ENCODE data around the gene SPINK8.

Gene SPINK8

DNA sequence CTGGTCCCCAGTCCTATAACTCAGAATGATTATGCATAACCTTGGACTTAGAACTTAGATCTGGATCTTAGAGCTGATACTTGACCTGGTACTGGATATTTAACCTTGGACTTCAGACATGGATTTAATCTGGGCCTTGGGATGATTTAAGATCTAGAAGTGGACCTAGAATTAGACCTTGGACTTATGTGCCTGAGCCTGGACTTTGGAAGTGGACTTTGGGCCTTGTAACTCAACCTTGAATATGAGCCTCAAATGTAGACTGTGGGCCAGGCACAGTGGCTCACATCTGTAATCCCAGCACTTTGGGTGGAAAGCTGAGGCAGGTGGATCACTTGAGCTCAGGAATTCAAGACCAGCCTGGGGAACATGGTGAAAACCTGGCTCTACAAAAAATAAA lies 46.4 kb downstream of the SPINK8 start:
- Histone ChIP-seq H3K9me3 (ENCODE audit: control insufficient read depth, insufficient read depth, low read depth, low read length) (no peaks in the 10 kb centered on the region), H3K4me3 (ENCODE audit: low read depth, low read length) (no peak overlapping the region), H3K4me1 (ENCODE audit: control insufficient read depth, insufficient read depth, low read length) (no peaks in the 10 kb centered on the region), H3K27ac (ENCODE audit: extremely low read depth, low read depth, low read length) (no peak overlapping the region), H3K36me3 (ENCODE audit: control insufficient read depth in 2 of 2, insufficient read depth in 1 of 2, low read length in 2 of 2) (peaks cover 0 to 10% of the 10 kb centered on the region in 2 experiments; a peak in 1 of 3 replicates)
- TF ChIP-seq SCRT1 (tag by site-specific recombination; IDR thresholded peaks at IDR 0.05; ENCODE audit: borderline replicate concordance) (no peak), ZNF658 (tag by site-specific recombination; IDR thresholded peaks at IDR 0.05) (no peak), ZNF292 (tag by site-specific recombination; IDR thresholded peaks at IDR 0.05; ENCODE audit: borderline replicate concordance, low read depth) (no peak), ZSCAN16 (tag by site-specific recombination; IDR thresholded peaks at IDR 0.05) (no peak)
- CTCF ChIA-PET = interaction anchor here (0.6 to 1.7 kb wide), 2 partner anchors 93 to 187 kb away, joined by 3 to 5 read pairs; no protein-coding TSS in a partner anchor
- POLR2A ChIA-PET = no interaction called here

DNA sequence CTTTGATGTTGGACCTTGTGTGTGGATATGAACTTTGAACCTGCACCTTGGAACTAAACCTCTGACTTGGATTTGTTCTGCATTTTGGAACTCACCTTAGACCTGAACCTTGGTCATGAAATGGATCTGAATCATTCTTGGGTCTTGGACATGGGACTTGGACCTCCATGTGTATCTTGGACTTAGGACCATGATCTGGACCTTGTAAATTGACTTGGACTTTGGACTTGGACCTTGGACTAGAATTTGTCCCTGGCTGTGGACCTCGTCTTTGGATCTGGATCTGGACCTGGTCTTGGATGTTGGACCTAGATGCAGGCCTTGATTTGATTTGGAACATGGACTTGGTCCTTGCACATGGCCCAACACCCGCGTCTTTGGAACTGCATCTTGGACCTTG lies 47.2 kb downstream of the SPINK8 start:
- H3K27ac ChIP-seq (ENCODE audit: extremely low read depth, low read depth, low read length) = no peak overlapping the region
- no peak overlapping the region for H3K4me3 ChIP-seq (ENCODE audit: low read depth, low read length)
- H3K4me1 ChIP-seq (ENCODE audit: control insufficient read depth, insufficient read depth, low read length) = no peaks in the 10 kb centered on the region
- POLR2A ChIA-PET = no interaction called here
- H3K9me3 ChIP-seq (ENCODE audit: control insufficient read depth, insufficient read depth, low read depth, low read length) = no peaks in the 10 kb centered on the region
- TF ChIP-seq ZNF398 (tag by site-specific recombination; IDR thresholded peaks at IDR 0.05) (no peak), ZNF621 (tag by site-specific recombination; IDR thresholded peaks at IDR 0.05) (no peak), ZNF561 (tag by site-specific recombination; IDR thresholded peaks at IDR 0.05; ENCODE audit: borderline replicate concordance) (no peak), ZNF248 (tag by site-specific recombination; IDR thresholded peaks at IDR 0.05) (no peak), KLF7 (tag by site-specific recombination; IDR thresholded peaks at IDR 0.05; ENCODE audit: borderline replicate concordance) (no peak), ZFP37 (tag by site-specific recombination; IDR thresholded peaks at IDR 0.05) (no peak), ZNF530 (tag by site-specific recombination; IDR thresholded peaks at IDR 0.05; ENCODE audit: low read depth) (no peak), ZNF302 (tag by site-specific recombination; IDR thresholded peaks at IDR 0.05; ENCODE audit: low read depth) (no peak), ZNF362 (tag by site-specific recombination; IDR thresholded peaks at IDR 0.05) (no peak), ZBTB6 (tag by site-specific recombination; IDR thresholded peaks at IDR 0.05) (no peak), ZNF670 (tag by site-specific recombination; IDR thresholded peaks at IDR 0.05; ENCODE audit: low read depth) (no peak), KLF1 (tag by site-specific recombination; IDR thresholded peaks at IDR 0.05) (no peak), ZNF23 (tag by site-specific recombination; IDR thresholded peaks at IDR 0.05; ENCODE audit: borderline replicate concordance) (no peak)
- TF ChIP-seq, protein P1, sequence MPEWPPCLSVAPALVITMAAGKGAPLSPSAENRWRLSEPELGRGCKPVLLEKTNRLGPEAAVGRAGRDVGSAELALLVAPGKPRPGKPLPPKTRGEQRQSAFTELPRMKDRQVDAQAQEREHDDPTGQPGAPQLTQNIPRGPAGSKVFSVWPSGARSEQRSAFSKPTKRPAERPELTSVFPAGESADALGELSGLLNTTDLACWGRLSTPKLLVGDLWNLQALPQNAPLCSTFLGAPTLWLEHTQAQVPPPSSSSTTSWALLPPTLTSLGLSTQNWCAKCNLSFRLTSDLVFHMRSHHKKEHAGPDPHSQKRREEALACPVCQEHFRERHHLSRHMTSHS (tag by site-specific recombination; IDR thresholded peaks at IDR 0.05) = no peak
- TF ChIP-seq, protein P2, sequence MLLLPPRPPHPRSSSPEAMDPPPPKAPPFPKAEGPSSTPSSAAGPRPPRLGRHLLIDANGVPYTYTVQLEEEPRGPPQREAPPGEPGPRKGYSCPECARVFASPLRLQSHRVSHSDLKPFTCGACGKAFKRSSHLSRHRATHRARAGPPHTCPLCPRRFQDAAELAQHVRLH (tag by site-specific recombination; IDR thresholded peaks at IDR 0.05) = no peak
- peaks cover 0 to 10% of the 10 kb centered on the region in 2 experiments; a peak in 1 of 3 replicates for H3K36me3 ChIP-seq (ENCODE audit: control insufficient read depth in 2 of 2, insufficient read depth in 1 of 2, low read length in 2 of 2)
- CTCF ChIA-PET = no interaction called here

Data from HEK293 (cell line).